Ovary (tissue), 3 donors: ENCODE measurements around the gene PPP1R2C.

Experiments used
- CTCF ChIP-seq, 3 donors: fragments of 450-650 bp in 2 of 3; fragments of 200-600 bp in 1 of 3; IDR thresholded peaks; one replicate each; pipeline versions ENCODE4 v1.5.1 to v1.8.0; 2016 to 2022; ENCODE audit warnings: antibody characterized with exemption in 3 of 3, mild to moderate bottlenecking in 1 of 3
- EP300 ChIP-seq: sonication (generic); formaldehyde crosslinking; IDR thresholded peaks from one replicate; pipeline ENCODE4 v1.6.1; 2017; ENCODE audit warnings: antibody characterized with exemption
- donor health status: DM: no; HTN: no; CAD: no.

GRCh38 chrX:42732506-42732905, 45.5 kb downstream of the PPP1R2C start:
- no peak for TF ChIP-seq CTCF (IDR thresholded peaks at IDR 0.05)
- no peak for TF ChIP-seq EP300
